SK-N-SH treated with all-trans-retinoic acid at 6 μM for 48 hours (cell line): ENCODE results near the gene FMO5.

Source experiments
- ATAC-seq: fragments of 200-7000 bp; cut with Tn5 transposase; 3 replicates; pipeline ENCODE4 v1.9.1; 2020; ENCODE audit warnings: mild to moderate bottlenecking, moderate library complexity
- ARNTL ChIP-seq: fragments of 450-650 bp; formaldehyde crosslinking; IDR thresholded peaks from 2 replicates; pipeline ENCODE4 v1.5.0; 2020; ENCODE audit warnings: low read depth, mild to moderate bottlenecking, moderate library complexity, borderline replicate concordance
- BACH2 ChIP-seq: fragments of 250-450 bp; sonication (Bioruptor Pico); IDR thresholded peaks from 2 replicates; pipeline ENCODE4 v1.9.0; 2021; ENCODE audit warnings: mild to moderate bottlenecking, borderline replicate concordance
- CREB5 ChIP-seq: fragments of 250-450 bp; sonication (Bioruptor Pico); IDR thresholded peaks from 2 replicates; pipeline ENCODE4 v1.5.1; 2020; ENCODE audit warnings: low read depth, mild to moderate bottlenecking, moderate library complexity
- CSDC2 ChIP-seq: fragments of 250-450 bp; sonication (Bioruptor Pico); IDR thresholded peaks from 2 replicates; pipeline ENCODE4 v1.5.0; 2020; ENCODE audit warnings: mild to moderate bottlenecking, moderate library complexity
- CSRNP3 ChIP-seq: fragments of 250-450 bp; sonication (Bioruptor Pico); IDR thresholded peaks from 2 replicates; pipeline ENCODE4 v1.5.1; 2021; ENCODE audit warnings: mild to moderate bottlenecking, moderate library complexity
- ESRRG ChIP-seq: fragments of 250-450 bp; sonication (Bioruptor Pico); IDR thresholded peaks from 2 replicates; pipeline ENCODE4 v1.6.1; 2021; ENCODE audit warnings: mild to moderate bottlenecking
- GLIS3 ChIP-seq: fragments of 250-450 bp; sonication (Bioruptor Pico); IDR thresholded peaks from 2 replicates; pipeline ENCODE4 v1.5.0; 2020; ENCODE audit warnings: mild to moderate bottlenecking, moderate library complexity
- ISL1 ChIP-seq: fragments of 250-450 bp; sonication (Bioruptor Pico); IDR thresholded peaks from 2 replicates; pipeline ENCODE4 v2.1.2; 2022; ENCODE audit warnings: mild to moderate bottlenecking, moderate library complexity
- OSR1 ChIP-seq: fragments of 250-450 bp; sonication (Bioruptor Pico); IDR thresholded peaks from 2 replicates; pipeline ENCODE4 v1.8.0; 2022; ENCODE audit warnings: moderate library complexity, mild to moderate bottlenecking, inconsistent platforms
- PATZ1 ChIP-seq: fragments of 250-450 bp; sonication (Bioruptor Pico); IDR thresholded peaks from 2 replicates; pipeline ENCODE4 v1.8.0; 2020; ENCODE audit warnings: mild to moderate bottlenecking, moderate library complexity, borderline replicate concordance
- POU6F1 ChIP-seq: fragments of 250-450 bp; sonication (Bioruptor Pico); IDR thresholded peaks from 2 replicates; pipeline ENCODE4 v1.8.0; 2021; ENCODE audit warnings: low read depth, mild to moderate bottlenecking, moderate library complexity, borderline replicate concordance
- PPARA ChIP-seq: fragments of 250-450 bp; sonication (Bioruptor Pico); IDR thresholded peaks from 2 replicates; pipeline ENCODE4 v1.5.0; 2020; ENCODE audit warnings: mild to moderate bottlenecking, borderline replicate concordance
- RARB ChIP-seq: fragments of 250-450 bp; sonication (Bioruptor Pico); IDR thresholded peaks from 2 replicates; pipeline ENCODE4 v1.8.0; 2021; ENCODE audit warnings: mild to moderate bottlenecking, moderate library complexity
- SNAI2 ChIP-seq: fragments of 250-450 bp; sonication (Bioruptor Pico); IDR thresholded peaks from 2 replicates; pipeline ENCODE4 v1.5.0; 2020; ENCODE audit warnings: mild to moderate bottlenecking, moderate library complexity
- TCF4 ChIP-seq: fragments of 250-450 bp; sonication (Bioruptor Pico); IDR thresholded peaks from 2 replicates; pipeline ENCODE4 v1.8.0; 2021; ENCODE audit warnings: mild to moderate bottlenecking, moderate library complexity, borderline replicate concordance
- TOX ChIP-seq: fragments of 250-450 bp; sonication (Bioruptor Pico); IDR thresholded peaks from 2 replicates; pipeline ENCODE4 v1.8.0; 2021; ENCODE audit warnings: mild to moderate bottlenecking, moderate library complexity, borderline replicate concordance
- TSHZ2 ChIP-seq: fragments of 250-450 bp; sonication (Bioruptor Pico); IDR thresholded peaks from 2 replicates; pipeline ENCODE4 v1.5.0; 2020; ENCODE audit warnings: mild to moderate bottlenecking, moderate library complexity
- ZC3H10 ChIP-seq: fragments of 250-450 bp; sonication (Bioruptor Pico); IDR thresholded peaks from 2 replicates; pipeline ENCODE4 v1.5.1; 2021; ENCODE audit warnings: mild to moderate bottlenecking, moderate library complexity
- ZFP3 ChIP-seq: fragments of 250-450 bp; sonication (Bioruptor Pico); IDR thresholded peaks from 2 replicates; pipeline ENCODE4 v1.5.0; 2020; ENCODE audit warnings: mild to moderate bottlenecking, moderate library complexity
- ZNF565 ChIP-seq: fragments of 450-650 bp; formaldehyde crosslinking; conservative IDR thresholded peaks from 2 replicates; pipeline ENCODE4 v1.5.0; 2020; ENCODE audit warnings: low read depth, mild to moderate bottlenecking, moderate library complexity
- ZNF70 ChIP-seq: fragments of 450-650 bp; formaldehyde crosslinking; IDR thresholded peaks from 2 replicates; pipeline ENCODE4 v1.5.0; 2020; ENCODE audit warnings: mild to moderate bottlenecking, moderate library complexity
- ZNF8 ChIP-seq: fragments of 450-650 bp; formaldehyde crosslinking; IDR thresholded peaks from 2 replicates; pipeline ENCODE4 v1.5.0; 2020; ENCODE audit warnings: mild to moderate bottlenecking, moderate library complexity

Gene FMO5

GRCh38 chr1:147218606-147219005 lies 6.5 kb downstream of the FMO5 start:
- no peak for ATAC-seq
- TF ChIP-seq ZNF70 (CRISPR knock-in tag) (no peak), BACH2 (CRISPR knock-in tag) (no peak), ISL1 (CRISPR knock-in tag) (no peak), PPARA (no peak), ESRRG (CRISPR knock-in tag) (no peak), GLIS3 (CRISPR knock-in tag) (no peak), SNAI2 (no peak), POU6F1 (no peak), ZNF8 (no peak)

GRCh38 chr1:147217141-147217540 lies 8.0 kb downstream of the FMO5 start:
- no peak for ATAC-seq
- TF ChIP-seq TSHZ2 (CRISPR knock-in tag) (no peak), POU6F1 (no peak), TOX (no peak), ZNF565 (CRISPR knock-in tag) (no peak), CSDC2 (CRISPR knock-in tag) (no peak), RARB (CRISPR knock-in tag) (no peak), ARNTL (CRISPR knock-in tag) (no peak), ESRRG (CRISPR knock-in tag) (no peak), BACH2 (CRISPR knock-in tag) (no peak), CREB5 (CRISPR knock-in tag) (no peak), PATZ1 (no peak)

- peak; percentile 21; the same call in 2 of the 3 replicates for ATAC-seq
- no peak for TF ChIP-seq TOX
- TF ChIP-seq ZFP3 (CRISPR knock-in tag) = no peak
- TF ChIP-seq ZC3H10 (CRISPR knock-in tag) = no peak
- TF ChIP-seq TCF4 (CRISPR knock-in tag) = no peak
- no peak for TF ChIP-seq GLIS3 (CRISPR knock-in tag)
- TF ChIP-seq ARNTL (CRISPR knock-in tag) = no peak
- no peak for TF ChIP-seq PPARA
- TF ChIP-seq ZNF70 (CRISPR knock-in tag) = no peak
- TF ChIP-seq PATZ1 = no peak
- TF ChIP-seq BACH2 (CRISPR knock-in tag) = no peak
- TF ChIP-seq ZNF8 = no peak
- TF ChIP-seq SNAI2 = no peak
- no peak for TF ChIP-seq CSRNP3
- no peak for TF ChIP-seq ZNF565 (CRISPR knock-in tag)
- TF ChIP-seq OSR1 (CRISPR knock-in tag) = no peak
- no peak for TF ChIP-seq TSHZ2 (CRISPR knock-in tag)
Measured at GRCh38 chr1:147216124-147216523, 9.0 kb downstream of the FMO5 start.
